ENCODE measurements around the gene MEIOC.
"Not testable (repeated sequence)": the region's sequence is repeated elsewhere in the genome, so short reads cannot be mapped to it uniquely, and the experiment has no call there.

Gene MEIOC

DNA sequence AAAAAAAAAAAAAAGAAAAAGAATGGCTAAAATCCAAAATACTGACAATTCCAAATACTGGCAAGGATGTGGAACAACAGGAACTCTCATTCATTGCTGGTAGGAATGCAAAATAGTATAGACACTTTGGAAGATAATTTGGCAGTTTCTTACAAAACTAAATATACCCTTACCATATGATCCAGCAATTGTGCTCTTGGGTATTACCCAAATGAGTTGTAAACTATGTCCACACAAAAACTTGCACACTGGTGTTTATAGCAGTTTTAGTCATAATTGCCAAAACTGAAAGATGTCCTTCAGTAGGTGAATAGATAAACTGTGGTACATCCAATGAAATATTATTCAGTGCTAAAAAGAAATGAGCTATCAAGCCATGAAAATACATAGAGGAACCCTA, 8.5 kb upstream of the MEIOC start:
- no peak for DNase-seq (ENCODE audit: low read depth)

GRCh38 chr17:44648963-44649362, 7.3 kb upstream of the MEIOC start:
- no peak for DNase-seq (ENCODE audit: low read depth)

DNA sequence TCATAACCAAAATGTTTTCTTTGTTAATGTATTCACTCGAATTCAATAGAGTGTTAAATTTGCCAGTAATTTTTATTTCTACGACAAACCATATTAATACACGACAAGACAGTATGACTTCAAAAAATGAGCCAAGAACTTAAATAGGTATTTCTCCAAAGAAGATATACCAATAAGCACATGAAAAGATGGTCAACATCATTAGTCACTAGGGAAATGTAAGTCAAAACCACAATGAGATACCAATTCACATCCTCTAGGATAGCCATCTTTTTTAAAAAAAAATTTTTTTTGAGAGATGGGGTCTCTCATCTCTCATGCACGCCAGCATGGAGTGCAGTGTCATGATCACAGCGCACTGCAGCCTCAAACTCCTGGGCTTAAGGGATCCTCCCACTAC, 5.0 kb upstream of the MEIOC start:
- no peak for DNase-seq (ENCODE audit: low read depth)

DNA sequence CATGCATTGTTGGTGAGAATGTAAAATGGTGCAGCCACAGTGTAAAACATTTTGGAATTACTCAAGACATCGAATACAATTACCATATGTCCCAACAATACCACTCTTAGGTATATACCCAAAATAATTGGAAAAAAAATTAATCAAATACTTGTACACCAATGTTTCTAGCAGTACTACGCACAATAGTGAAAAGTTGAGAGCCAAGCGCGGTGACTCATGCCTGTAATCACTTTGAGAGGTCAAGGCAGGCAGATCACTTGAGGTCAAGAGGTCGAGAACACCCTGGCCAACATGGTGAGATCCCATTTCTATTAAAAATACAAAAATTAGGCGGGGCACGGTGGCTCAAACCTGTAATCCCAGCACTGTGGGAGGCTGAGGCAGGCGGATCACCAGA, 3.5 kb upstream of the MEIOC start:
- DNase-seq (ENCODE audit: low read depth): no peak

DNA sequence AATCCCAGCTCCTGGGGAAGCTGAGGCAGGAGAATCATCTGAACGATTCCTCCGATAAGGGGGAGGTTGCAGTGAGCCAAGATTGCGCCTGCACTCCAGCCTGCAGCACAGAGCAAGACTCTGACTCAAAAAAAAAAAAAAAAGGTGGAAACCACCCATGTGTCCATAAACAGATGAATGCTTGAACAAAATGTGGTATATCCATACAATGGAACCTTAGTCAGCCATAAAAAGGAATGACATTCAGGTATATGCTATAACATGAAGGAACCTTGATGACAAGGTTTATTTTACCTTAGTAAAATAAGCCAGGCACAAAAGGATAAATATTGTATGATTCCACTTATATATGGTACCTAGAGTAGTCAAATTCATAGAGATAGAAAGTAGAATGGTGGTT, 2.9 kb upstream of the MEIOC start:
- no peak for DNase-seq (ENCODE audit: low read depth)

- DNase-seq (ENCODE audit: low read depth): no peak
These were observed 2.3 kb upstream of the MEIOC start for GRCh38 chr17:44653954-44654353.

- DNase-seq (ENCODE audit: low read depth): no peak
These were observed 5.6 kb downstream of the MEIOC start for GRCh38 chr17:44661835-44662234.

GRCh38 chr17:44663095-44663494, 6.8 kb downstream of the MEIOC start:
- DNase-seq (ENCODE audit: low read depth): no peak

DNA sequence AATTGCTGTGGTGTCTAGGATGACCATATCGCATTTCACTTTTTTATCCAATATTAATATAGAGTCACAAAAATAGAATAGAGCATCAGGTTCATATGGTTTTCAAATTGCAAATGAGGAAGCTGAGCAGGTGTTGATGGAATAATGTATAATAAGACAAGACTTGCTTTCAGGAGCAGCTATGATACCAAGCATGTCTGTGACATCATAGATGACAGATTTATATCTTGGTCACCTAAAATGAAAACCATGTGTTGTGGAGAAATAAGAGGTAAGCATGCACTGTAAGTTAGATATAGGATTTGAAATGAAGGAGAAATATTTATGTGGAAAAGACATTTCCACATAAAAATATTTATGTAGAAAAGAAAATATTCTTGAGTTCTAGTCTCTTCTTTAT, 8.6 kb downstream of the MEIOC start:
- no peak for DNase-seq (ENCODE audit: low read depth)

- no peak for DNase-seq (ENCODE audit: low read depth)
These were observed 9.7 kb downstream of the MEIOC start for GRCh38 chr17:44666006-44666405.

DNA sequence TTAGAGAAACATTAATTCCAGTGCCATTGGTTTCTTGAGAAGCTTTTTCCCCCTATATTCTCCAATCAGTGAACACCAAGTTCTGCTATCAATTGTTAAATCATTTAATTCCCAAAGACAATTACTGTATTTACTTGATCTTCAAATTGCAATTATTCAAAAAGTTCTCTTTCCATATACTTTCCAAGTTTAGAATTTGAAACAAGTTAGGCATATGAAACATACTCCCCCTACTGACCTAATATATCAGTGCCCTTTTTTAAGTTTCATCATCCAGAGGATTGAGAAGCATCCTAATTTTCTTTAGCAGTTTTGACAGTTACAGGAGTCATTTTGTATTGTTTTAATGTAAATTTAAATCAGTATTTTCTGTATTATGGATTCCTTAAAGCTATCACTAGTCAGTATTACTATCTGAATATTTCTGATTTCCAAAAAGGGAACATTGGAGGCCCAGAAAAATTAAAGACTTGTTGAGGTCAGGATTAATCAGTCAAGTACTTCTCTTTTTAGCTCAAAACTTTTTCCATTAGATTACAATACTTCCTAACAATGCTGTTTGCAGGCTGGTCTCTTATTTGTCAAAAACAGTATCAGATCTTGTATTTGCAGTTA, 16.3 kb downstream of the MEIOC start:
- no peak for DNase-seq (ENCODE audit: low read depth)

DNA sequence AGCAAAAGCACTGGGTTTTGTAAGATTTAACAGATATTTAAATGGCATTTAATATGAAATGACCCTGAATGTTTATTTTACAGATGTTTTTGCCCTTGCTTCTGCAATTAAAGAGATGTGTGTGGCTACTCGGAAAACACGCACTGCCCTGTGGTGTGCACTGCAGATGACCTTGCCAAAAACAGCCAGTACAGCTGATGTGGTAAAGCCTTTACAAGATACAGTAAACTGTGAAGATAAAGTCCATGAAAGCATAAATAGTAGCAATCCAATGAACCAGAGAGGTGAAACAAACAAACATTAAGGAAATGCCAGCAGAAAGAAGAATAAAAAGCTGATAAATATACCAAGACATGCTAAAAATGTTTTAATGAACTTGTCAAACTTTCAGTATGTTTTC, 17.6 kb downstream of the MEIOC start:
- no peak for DNase-seq (ENCODE audit: low read depth)

DNA sequence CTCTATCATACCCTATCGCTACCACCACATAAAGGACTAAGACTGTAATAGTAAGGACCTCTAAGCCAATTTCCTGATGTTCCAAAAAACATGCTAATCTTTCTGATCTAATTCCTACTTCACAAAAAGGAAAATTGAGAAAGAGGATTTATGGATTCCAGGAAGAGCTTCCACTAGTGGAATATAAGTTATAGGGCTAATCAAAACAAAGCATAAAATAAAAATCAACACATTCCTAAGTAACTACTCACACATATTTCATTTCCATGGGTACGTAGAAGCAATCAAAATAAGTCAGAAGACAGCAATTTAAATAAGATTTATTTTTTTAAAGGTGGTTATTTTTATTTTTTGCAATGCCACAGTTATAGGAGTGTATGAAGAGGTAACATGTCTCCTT, 20.9 kb downstream of the MEIOC start:
- no peak for DNase-seq (ENCODE audit: low read depth)

DNA sequence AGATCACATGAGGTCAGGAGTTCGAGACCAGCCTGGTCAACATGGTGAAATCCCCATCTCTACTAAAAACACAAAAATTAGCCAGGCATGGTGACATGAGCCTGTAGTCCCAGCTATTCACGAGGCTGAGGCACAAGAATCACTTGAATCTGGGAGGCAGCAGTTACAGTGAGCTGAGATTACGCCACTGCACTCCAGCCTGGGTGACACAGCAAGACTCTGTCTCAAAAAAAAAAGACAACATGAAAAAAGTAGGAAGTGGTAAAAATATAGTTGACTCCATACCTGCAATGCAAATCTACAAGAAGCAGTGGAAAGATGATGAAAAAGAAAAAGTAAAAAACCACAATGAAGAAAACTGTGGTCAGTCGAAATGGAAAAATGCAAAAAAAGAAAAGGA, 27.0 kb downstream of the MEIOC start:
- DNase-seq (ENCODE audit: low read depth): not testable (repeated sequence)

GRCh38 chr17:44687756-44688155, 31.5 kb downstream of the MEIOC start:
- no peak for DNase-seq (ENCODE audit: low read depth)

GRCh38 chr17:44688200-44688599, 31.9 kb downstream of the MEIOC start:
- no peak for DNase-seq (ENCODE audit: low read depth)

GRCh38 chr17:44688675-44689476, 32.6 kb downstream of the MEIOC start:
- DNase-seq (ENCODE audit: low read depth): no peak

- DNase-seq (ENCODE audit: low read depth): peak; percentile 94
These were observed 33.4 kb downstream of the MEIOC start, which contains the start of gene CCDC43 for GRCh38 chr17:44689477-44690217. CCDC43 (minus strand) TSS chr17:44689776; CDS start chr17:44689753, 23 bp downstream.

GRCh38 chr17:44690746-44691306, 34.6 kb downstream of the MEIOC start:
- DNase-seq (ENCODE audit: low read depth): not testable (repeated sequence)

DNA sequence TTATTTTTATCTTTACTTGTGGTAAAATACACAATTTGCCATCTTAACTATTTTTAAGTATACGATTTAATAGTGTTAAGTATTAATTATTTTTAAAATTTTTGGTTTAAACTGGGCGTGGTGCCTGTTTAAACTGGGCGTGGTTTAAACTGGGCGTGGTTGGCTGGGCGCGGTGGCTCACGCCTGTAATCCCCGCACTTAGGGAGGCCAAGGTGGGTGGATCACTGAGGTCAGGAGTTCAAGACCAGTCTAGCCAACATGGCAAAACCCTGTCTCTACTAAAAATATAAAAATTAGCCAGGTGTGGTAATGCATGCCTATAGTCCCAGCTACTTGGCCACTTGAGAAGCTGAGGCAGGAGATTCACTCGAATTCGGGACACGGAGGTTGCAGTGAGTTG, 37.3 kb downstream of the MEIOC start:
- no peak for DNase-seq (ENCODE audit: low read depth)

GRCh38 chr17:44700288-44700687, 44.0 kb downstream of the MEIOC start:
- DNase-seq (ENCODE audit: low read depth): not testable (repeated sequence)

- no peak for DNase-seq (ENCODE audit: low read depth)
These were observed 51.6 kb downstream of the MEIOC start for GRCh38 chr17:44707755-44708400.

Measured in CMK (cell line).